Ascending aorta (tissue), 2 donors: ENCODE data around the gene BMPR1A. TPM values are rescaled to one million over a fixed set of nuclear protein-coding genes. Genes with fewer than 3 reads are reported as not detected.
A peak's percentile ranks its signal among the peaks of the same experiment; 100 is the strongest.

Experiments
- DNase-seq, 2 donors: peaks; one replicate each; pipeline ENCODE4 v3.0.0-alpha.2; 2019; ENCODE audit warnings: low spot score in 2 of 2
- H3K27ac ChIP-seq, 2 donors: fragments of 200-600 bp; sonication (generic); one replicate each; pipeline ENCODE4 v1.5.1; 2016 to 2017; ENCODE audit warnings: mild to moderate bottlenecking in 1 of 2
- H3K27me3 ChIP-seq: fragments of 200-600 bp; sonication (generic); one replicate; pipeline ENCODE4 v1.5.1; 2017
- H3K36me3 ChIP-seq, 2 donors: fragments of 200-600 bp; sonication (generic); one replicate each; pipeline ENCODE4 v1.5.1; 2016
- H3K4me1 ChIP-seq, 2 donors: fragments of 200-600 bp; sonication (generic); one replicate each; pipeline ENCODE4 v1.5.1; 2016 to 2017; ENCODE audit warnings: mild to moderate bottlenecking in 1 of 2
- H3K4me3 ChIP-seq, 2 donors: fragments of 200-600 bp; sonication (generic); one replicate each; pipeline ENCODE4 v1.5.1; 2016 to 2017; ENCODE audit warnings: mild to moderate bottlenecking in 1 of 2
- H3K9me3 ChIP-seq, 2 donors: fragments of 200-600 bp; sonication (generic); one replicate each; pipeline ENCODE4 v1.5.1; 2016
- CTCF ChIP-seq, 3 experiments: fragments of 200-600 bp in 2 of 3; fragments of 450-650 bp in 1 of 3; sonication (generic) in 2 of 3; IDR thresholded peaks; one replicate each; pipeline ENCODE4 v1.5.1; 2016 to 2019; ENCODE audit warnings: antibody characterized with exemption in 3 of 3, mild to moderate bottlenecking in 1 of 3, moderate library complexity in 1 of 3
- intact Hi-C: fragments of 100-400 bp; cut with DNase I; formaldehyde crosslinking; loops from one replicate; pipeline ENCODE4 v1.15.1; 2023
- total RNA-seq: library from RNA; depleted of rRNA; stranded (reverse); fragments of >200 nt; gene quantifications from one replicate; pipeline ENCODE4 v1.1.0, GENCODE V29; 2016

Gene BMPR1A
- total RNA-seq, 1 donor from 2014 or later: 12.9 TPM

GRCh38 chr10:86817246-86817645 is 60.8 kb downstream of the BMPR1A start:
- H3K36me3 ChIP-seq: no peaks in the 10 kb centered on the region
- TF ChIP-seq CTCF (IDR thresholded peaks at IDR 0.05): no peak
- no peak overlapping the region for H3K4me3 ChIP-seq
- H3K9me3 ChIP-seq: no peaks in the 10 kb centered on the region
- H3K4me1 ChIP-seq: peaks cover 0 to 46% of the 10 kb centered on the region in 2 donors
- H3K27ac ChIP-seq: peak overlapping the region in 1 of 2 donors; percentile 10
- intact Hi-C loops: no loop called here
- no peak for DNase-seq
- no peaks in the 10 kb centered on the region for H3K27me3 ChIP-seq

- no peak for TF ChIP-seq CTCF (IDR thresholded peaks at IDR 0.05)
- no peak for DNase-seq
- H3K36me3 ChIP-seq: no peaks in the 10 kb centered on the region
- intact Hi-C loops: no loop called here
- H3K4me3 ChIP-seq: no peak overlapping the region
- peaks cover 0 to 36% of the 10 kb centered on the region in 2 donors for H3K4me1 ChIP-seq
- H3K27ac ChIP-seq: peak overlapping the region in 1 of 2 donors; percentile 8
- H3K27me3 ChIP-seq: no peaks in the 10 kb centered on the region
- no peaks in the 10 kb centered on the region for H3K9me3 ChIP-seq
These were observed 63.1 kb downstream of the BMPR1A start for GRCh38 chr10:86819567-86819966.

GRCh38 chr10:86820509-86820908 is 64.1 kb downstream of the BMPR1A start:
- DNase-seq: no peak
- no peaks in the 10 kb centered on the region for H3K36me3 ChIP-seq
- H3K4me3 ChIP-seq: no peak overlapping the region
- no peaks in the 10 kb centered on the region for H3K27me3 ChIP-seq
- peaks cover 0 to 29% of the 10 kb centered on the region in 2 donors for H3K4me1 ChIP-seq
- intact Hi-C loops: no loop called here
- no peak for TF ChIP-seq CTCF (IDR thresholded peaks at IDR 0.05)
- no peaks in the 10 kb centered on the region for H3K9me3 ChIP-seq
- peak overlapping the region in 1 of 2 donors; percentile 8 for H3K27ac ChIP-seq

- H3K36me3 ChIP-seq: no peaks in the 10 kb centered on the region
- H3K27me3 ChIP-seq: no peaks in the 10 kb centered on the region
- TF ChIP-seq CTCF (IDR thresholded peaks at IDR 0.05): no peak
- intact Hi-C loops: no loop called here
- no peaks in the 10 kb centered on the region for H3K9me3 ChIP-seq
- H3K4me3 ChIP-seq: no peak overlapping the region
- peaks cover 0 to 22% of the 10 kb centered on the region in 2 donors for H3K4me1 ChIP-seq
- no peak for DNase-seq
- peak overlapping the region in 1 of 2 donors; percentile 15 for H3K27ac ChIP-seq
These were observed 65.1 kb downstream of the BMPR1A start for GRCh38 chr10:86821388-86821999.

- intact Hi-C loops: no loop called here
- Histone ChIP-seq H3K36me3 (no peaks in the 10 kb centered on the region), H3K27ac (no peak overlapping the region), H3K9me3 (no peaks in the 10 kb centered on the region), H3K4me3 (no peak overlapping the region), H3K27me3 (no peaks in the 10 kb centered on the region), H3K4me1 (peaks cover 0 to 26% of the 10 kb centered on the region in 2 donors)
- TF ChIP-seq CTCF (IDR thresholded peaks at IDR 0.05): no peak
- DNase-seq: no peak
These were observed 67.1 kb downstream of the BMPR1A start for GRCh38 chr10:86823565-86823964.

GRCh38 chr10:86824151-86824550 is 67.7 kb downstream of the BMPR1A start:
- Histone ChIP-seq H3K4me1 (peaks cover 0 to 31% of the 10 kb centered on the region in 2 donors), H3K27ac (no peak overlapping the region), H3K27me3 (no peaks in the 10 kb centered on the region), H3K9me3 (no peaks in the 10 kb centered on the region), H3K4me3 (no peak overlapping the region), H3K36me3 (no peaks in the 10 kb centered on the region)
- intact Hi-C loops: no loop called here
- no peak for DNase-seq
- no peak for TF ChIP-seq CTCF (IDR thresholded peaks at IDR 0.05)
